ENCODE measurements around the gene TFPI2. TPM values are rescaled to one million over a fixed set of nuclear protein-coding genes. Genes with fewer than 3 reads are reported as not detected.

Gene TFPI2
- total and polyA plus RNA-seq, 4 donors = 1.4 to 9.1 (median 3.6) TPM

GRCh38 chr7:93860261-93860660 is 30.3 kb downstream of the TFPI2 start:
- H3K4me1 ChIP-seq (ENCODE audit: control insufficient read depth in 4 of 4, insufficient read depth in 4 of 4, low read length in 3 of 4) = no peaks in the 10 kb centered on the region
- H3K9ac ChIP-seq (ENCODE audit: low read depth in 1 of 2, low read length in 2 of 2) = no peak overlapping the region
- 83% methylated on average over 1 of the region's 1 CpG for WGBS
- no peak overlapping the region for H3K4me3 ChIP-seq (ENCODE audit: low read depth in 1 of 3, low read length in 3 of 3)
- H3K36me3 ChIP-seq (ENCODE audit: control insufficient read depth in 4 of 4, insufficient read depth in 3 of 4, low read depth in 1 of 4, low read length in 3 of 4) = no peaks in the 10 kb centered on the region
- H3K27ac ChIP-seq (ENCODE audit: low read depth in 1 of 2, low read length in 2 of 2) = no peak overlapping the region
- TF ChIP-seq REST (IDR thresholded peaks at IDR 0.05) = no peak
- no peak for TF ChIP-seq SP1 (IDR thresholded peaks at IDR 0.05)
- no peak for TF ChIP-seq NR2F2 (IDR thresholded peaks at IDR 0.05)
- TF ChIP-seq TAF1 (conservative IDR thresholded peaks at IDR 0.05) = no peak
- no peak for TF ChIP-seq CTCF (IDR thresholded peaks at IDR 0.05; ENCODE audit: low read depth, low read length, missing input control)
- TF ChIP-seq RAD21 (IDR thresholded peaks at IDR 0.05) = no peak
- TF ChIP-seq JUND (IDR thresholded peaks at IDR 0.05) = no peak
- TF ChIP-seq EGR1 (IDR thresholded peaks at IDR 0.05; ENCODE audit: low read depth in 2 of 2) = no peak
- H3K27me3 ChIP-seq (ENCODE audit: control insufficient read depth in 4 of 4, insufficient read depth in 4 of 4, low read length in 3 of 4) = no peaks in the 10 kb centered on the region
- no peak for DNase-seq (ENCODE audit: low spot score)
- H3K9me3 ChIP-seq (ENCODE audit: control insufficient read depth in 4 of 4, low read length in 3 of 4) = no peaks in the 10 kb centered on the region

- H3K4me3 ChIP-seq (ENCODE audit: low read depth in 1 of 3, low read length in 3 of 3) = no peak overlapping the region
- 81% methylated on average over 2 of the region's 2 CpGs for WGBS
Measured at GRCh38 chr7:93858857-93859256, 31.7 kb downstream of the TFPI2 start.

More at GRCh38 chr7:93858857-93859256, 31.7 kb downstream of the TFPI2 start:
- Histone ChIP-seq H3K4me1 (ENCODE audit: control insufficient read depth in 4 of 4, insufficient read depth in 4 of 4, low read length in 3 of 4) (no peaks in the 10 kb centered on the region), H3K27me3 (ENCODE audit: control insufficient read depth in 4 of 4, insufficient read depth in 4 of 4, low read length in 3 of 4) (no peaks in the 10 kb centered on the region), H3K27ac (ENCODE audit: low read depth in 1 of 2, low read length in 2 of 2) (no peak overlapping the region), H3K9ac (ENCODE audit: low read depth in 1 of 2, low read length in 2 of 2) (no peak overlapping the region), H3K36me3 (ENCODE audit: control insufficient read depth in 4 of 4, insufficient read depth in 3 of 4, low read depth in 1 of 4, low read length in 3 of 4) (no peaks in the 10 kb centered on the region), H3K9me3 (ENCODE audit: control insufficient read depth in 4 of 4, low read length in 3 of 4) (no peaks in the 10 kb centered on the region)
- TF ChIP-seq RAD21 (IDR thresholded peaks at IDR 0.05) (no peak), ATF3 (IDR thresholded peaks at IDR 0.05) (no peak), MAX (IDR thresholded peaks at IDR 0.05) (no peak), REST (IDR thresholded peaks at IDR 0.05) (no peak), EGR1 (IDR thresholded peaks at IDR 0.05; ENCODE audit: low read depth in 2 of 2) (no peak), HNF4G (IDR thresholded peaks at IDR 0.05) (no peak), ZBTB33 (IDR thresholded peaks at IDR 0.05) (no peak), NR2F2 (IDR thresholded peaks at IDR 0.05) (no peak)
- no peak for DNase-seq (ENCODE audit: low spot score)

Measured in liver (tissue), 9 donors.